T-cell (primary cell): ENCODE data around the gene NEK9. TPM values are rescaled to one million over a fixed set of nuclear protein-coding genes. Genes with fewer than 3 reads are reported as not detected.

Source experiments
- ATAC-seq, 4 experiments: fragments of 200-7000 bp in 3 of 4; fragments of 150-1000 bp in 1 of 4; cut with Tn5 transposase; replicated peaks in 1 of 4; 1 replicate in 3 of 4; 2 replicates in 1 of 4; pipeline ENCODE4 v1.10.0; 2021; ENCODE audit warnings: moderate library complexity in 3 of 4, mild to moderate bottlenecking in 2 of 4, moderate number of reproducible peaks in 1 of 4
- CTCF ChIA-PET, 2 donors: fragments of 300-600 bp; sonication (Branson Sonifier 250); formaldehyde crosslinking; loops; one replicate each; lab custom pipeline; 2022; ENCODE audit warnings: antibody characterized with exemption in 2 of 2; lab: Charles Lee
- POLR2A ChIA-PET, 2 donors: fragments of 300-600 bp; sonication (Branson Sonifier 250); formaldehyde crosslinking; loops; one replicate each; lab custom pipeline; 2022; ENCODE audit warnings: antibody characterized with exemption in 2 of 2; lab: Charles Lee
- DNase-seq, 35 experiments: peaks; one replicate each; pipeline versions ENCODE4 v3.0.0 to v3.0.0-alpha.2; 2013 to 2023
- H3K27ac ChIP-seq: one replicate; pipeline ENCODE4 v1.5.1; 2013; ENCODE audit warnings: low read length
- H3K27me3 ChIP-seq, 2 experiments: replicated peaks in 1 of 2; 1 replicate in 1 of 2; 2 replicates in 1 of 2; pipeline versions ENCODE4 v1.6.1 to v1.7.0; 2013; ENCODE audit warnings: low read length in 1 of 2, mixed read lengths in 1 of 2; ENCODE audit not compliant: control insufficient read depth in 2 of 2, insufficient read depth in 2 of 2; ENCODE audit errors: extremely low read depth in 1 of 2
- H3K36me3 ChIP-seq, 2 donors: 1 replicate in 1 of 2; 2 replicates in 1 of 2; pipeline versions ENCODE4 v1.6.1 to v1.7.0; 2013; ENCODE audit warnings: low read length in 1 of 2; ENCODE audit not compliant: control insufficient read depth in 2 of 2, insufficient read depth in 1 of 2; ENCODE audit errors: extremely low read depth in 1 of 2
- H3K4me1 ChIP-seq, 2 experiments: 1 replicate in 1 of 2; 2 replicates in 1 of 2; pipeline versions ENCODE4 v1.6.1 to v1.7.0; 2013; ENCODE audit warnings: low read length in 2 of 2, mixed read lengths in 1 of 2; ENCODE audit not compliant: insufficient read depth in 2 of 2, control insufficient read depth in 1 of 2; ENCODE audit errors: extremely low read depth in 1 of 2
- H3K4me3 ChIP-seq, 2 donors: 1 replicate in 1 of 2; 2 replicates in 1 of 2; pipeline versions ENCODE4 v1.5.1 to v1.7.0; 2013; ENCODE audit warnings: mild to moderate bottlenecking in 2 of 2, low read length in 1 of 2, moderate library complexity in 1 of 2; ENCODE audit not compliant: control insufficient read depth in 1 of 2; ENCODE audit errors: extremely low read depth in 1 of 2
- H3K9me3 ChIP-seq: 2 replicates; pipeline ENCODE4 v1.7.0; 2013
- H3K27ac Mint-ChIP-seq, 2 donors: one replicate each; pipeline ENCODE4 v1.8.0; 2020 to 2021; ENCODE audit warnings: mild to moderate bottlenecking in 2 of 2, mixed read lengths in 2 of 2
- H3K27me3 Mint-ChIP-seq, 2 donors: one replicate each; pipeline ENCODE4 v1.8.0; 2021 to 2022; ENCODE audit warnings: mixed read lengths in 2 of 2
- H3K36me3 Mint-ChIP-seq: one replicate; pipeline ENCODE4 v1.8.0; 2021; ENCODE audit warnings: mixed read lengths
- H3K4me1 Mint-ChIP-seq, 3 donors: one replicate each; pipeline ENCODE4 v1.8.0; 2020 to 2022; ENCODE audit warnings: mixed read lengths in 3 of 3, mild to moderate bottlenecking in 1 of 3
- H3K4me3 Mint-ChIP-seq, 3 donors: one replicate each; pipeline ENCODE4 v1.8.0; 2020 to 2022; ENCODE audit warnings: mild to moderate bottlenecking in 3 of 3, mixed read lengths in 3 of 3, moderate library complexity in 3 of 3
- H3K9me3 Mint-ChIP-seq, 3 donors: one replicate each; pipeline ENCODE4 v1.8.0; 2020 to 2022; ENCODE audit warnings: mixed read lengths in 3 of 3
- WGBS: methylation state at CpG from one replicate; pipeline ENCODE4 v1.1.5; 2013; ENCODE audit warnings: missing lambda C conversion rate; ENCODE audit not compliant: insufficient coverage; 5-methylcytosine and 5-hydroxymethylcytosine counted together
- total RNA-seq, 35 experiments: library from RNA in 6 of 35; stranded (reverse) in 6 of 35; fragments of 120-200 nt in 1 of 35; gene quantifications; one replicate each; pipeline versions ENCODE4 v1.2.1 to v1.2.4 and lab custom pipeline; 2013 to 2026

Gene NEK9
- total RNA-seq, 5 donors from 2014 or later (not counting 1 experiment from before 2014, with no cell fraction given), result 78.9 to 121 (median 117) TPM

DNA sequence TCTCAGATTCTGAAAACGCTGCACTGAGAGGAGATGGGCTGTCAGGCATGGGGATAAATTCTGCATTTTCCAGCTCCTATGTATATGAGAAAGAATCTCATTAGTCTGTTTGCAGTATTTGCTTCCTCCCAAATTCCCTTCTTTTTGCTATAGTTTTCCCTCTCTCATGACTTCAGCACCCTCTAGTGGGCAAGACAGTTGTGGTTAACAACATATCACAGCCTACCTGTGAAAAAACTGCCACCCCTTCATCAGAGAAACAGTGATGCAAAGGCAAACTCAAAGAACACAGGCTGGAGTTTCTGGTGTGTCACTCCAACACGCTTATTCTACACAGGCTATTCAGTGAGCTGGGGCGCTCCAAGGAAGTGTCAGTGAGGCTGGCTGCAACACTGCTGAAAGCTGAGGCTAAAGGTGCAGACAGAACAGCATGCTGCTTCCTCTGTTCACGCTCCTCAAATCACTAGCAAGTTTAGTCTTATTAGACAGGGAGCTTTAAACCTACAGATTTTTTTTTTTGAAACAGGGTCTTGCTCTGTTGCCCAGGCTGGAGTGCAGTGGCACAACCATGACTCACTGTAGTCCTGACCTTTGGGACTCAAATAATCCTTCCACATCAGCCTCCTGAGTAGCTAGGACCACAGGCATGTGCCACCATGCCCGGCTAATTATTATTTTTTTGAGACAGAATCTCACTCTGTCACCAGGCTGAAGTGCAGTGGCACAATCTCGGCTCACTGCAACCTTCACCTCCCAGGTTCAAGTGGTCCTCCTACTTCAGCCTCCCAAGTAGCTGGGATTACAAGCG, 38.1 kb downstream of the NEK9 start:
- H3K4me1 ChIP-seq, result no peaks in the 10 kb centered on the region
- H3K27ac ChIP-seq, result no peak overlapping the region
- 100% methylated on average over 3 of the region's 7 CpGs for WGBS
- ATAC-seq, result peak in 3 of 4 experiments; percentile 63 to 68 (median 68)
- no peak overlapping the region for H3K4me3 ChIP-seq
- peaks cover 7 to 64% of the 10 kb centered on the region in 2 donors for H3K36me3 ChIP-seq
- no peaks in the 10 kb centered on the region for H3K9me3 ChIP-seq
- Mint-ChIP-seq H3K27ac (no peak overlapping the region), H3K9me3 (no peaks in the 10 kb centered on the region), H3K4me3 (no peak overlapping the region), H3K4me1 (no peaks in the 10 kb centered on the region), H3K27me3 (no peaks in the 10 kb centered on the region), H3K36me3 (peaks cover 46% of the 10 kb centered on the region)
- ChIA-PET CTCF (interaction anchor here (0.5 to 2.5 kb wide), 18 partner anchors 8 to 480 kb away, joined by 3 to 30 read pairs (median 4); partner anchors contain the start of gene ACYP1 (in 1 of the 2)), POLR2A (no interaction called here)
- H3K27me3 ChIP-seq, result no peaks in the 10 kb centered on the region
- peak in 27 of 35 experiments; percentile 1 to 71 (median 24) for DNase-seq

DNA sequence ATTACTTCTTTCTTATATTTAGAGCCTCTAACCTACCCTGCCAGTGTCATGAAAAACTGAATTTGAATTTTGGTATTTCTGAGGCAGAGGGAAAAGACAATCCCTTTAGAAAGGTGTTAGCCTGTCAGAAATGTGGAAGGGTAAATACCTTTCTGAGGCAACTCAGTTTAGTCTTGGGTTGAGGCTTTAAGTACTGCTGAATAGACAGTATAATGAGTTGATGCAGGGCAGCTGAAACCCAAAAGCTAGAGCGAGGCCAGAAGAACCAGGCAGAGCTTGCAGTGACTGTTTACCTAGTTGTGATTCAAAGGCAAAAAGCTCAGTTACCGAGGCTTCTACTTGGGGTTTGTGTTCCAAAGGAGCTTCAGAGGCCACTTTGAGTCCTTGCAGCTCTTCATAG, 38.7 kb downstream of the NEK9 start:
- 95% methylated on average over 2 of the region's 2 CpGs for WGBS

DNA sequence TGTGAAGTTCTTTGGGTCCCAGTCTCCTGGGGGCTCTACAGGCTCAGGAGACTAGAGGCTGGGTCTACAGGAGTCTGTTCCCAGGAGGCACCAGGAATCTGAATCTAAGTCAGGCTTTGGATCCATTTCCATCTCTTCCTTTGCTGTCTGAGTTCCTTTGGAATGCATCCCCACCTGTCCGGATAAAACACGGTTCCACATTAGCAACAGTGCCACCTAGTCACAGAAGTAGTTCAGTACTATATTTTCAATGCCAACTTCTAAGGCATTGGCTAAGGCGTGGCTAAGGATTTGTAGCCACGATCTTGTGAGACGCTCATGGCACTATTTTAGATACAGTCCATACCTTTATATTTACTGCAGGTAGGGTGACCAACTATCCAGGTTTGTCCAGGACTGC, 42.3 kb downstream of the NEK9 start:
- H3K4me3 ChIP-seq, result no peak overlapping the region
- H3K4me1 ChIP-seq, result no peaks in the 10 kb centered on the region
- peaks cover 9 to 65% of the 10 kb centered on the region in 2 donors for H3K36me3 ChIP-seq
- 97% methylated on average over 5 of the region's 5 CpGs for WGBS
- H3K4me1 Mint-ChIP-seq, result no peaks in the 10 kb centered on the region
- ChIA-PET POLR2A (no interaction called here), CTCF (no interaction called here)
- DNase-seq, result no peak
- H3K27ac Mint-ChIP-seq, result peak overlapping the region in 1 of 2 donors; percentile 11
- no peaks in the 10 kb centered on the region for H3K27me3 ChIP-seq
- no peaks in the 10 kb centered on the region for H3K27me3 Mint-ChIP-seq
- no peak overlapping the region for H3K27ac ChIP-seq
- no peak for ATAC-seq
- H3K9me3 ChIP-seq, result no peaks in the 10 kb centered on the region
- H3K36me3 Mint-ChIP-seq, result peaks cover 44% of the 10 kb centered on the region
- H3K9me3 Mint-ChIP-seq, result no peaks in the 10 kb centered on the region
- H3K4me3 Mint-ChIP-seq, result no peak overlapping the region

More for the DNA sequence above, 38.7 kb downstream of the NEK9 start:
- Mint-ChIP-seq H3K27me3 (no peaks in the 10 kb centered on the region), H3K4me1 (no peaks in the 10 kb centered on the region), H3K4me3 (no peak overlapping the region), H3K36me3 (peaks cover 45% of the 10 kb centered on the region), H3K9me3 (no peaks in the 10 kb centered on the region), H3K27ac (no peak overlapping the region)
- Histone ChIP-seq H3K4me1 (no peaks in the 10 kb centered on the region), H3K4me3 (no peak overlapping the region), H3K27ac (no peak overlapping the region), H3K9me3 (no peaks in the 10 kb centered on the region), H3K36me3 (peaks cover 9 to 70% of the 10 kb centered on the region in 2 donors), H3K27me3 (no peaks in the 10 kb centered on the region)
- CTCF ChIA-PET, result interaction anchor here (0.6 to 2.5 kb wide), 16 partner anchors 8 to 479 kb away, joined by 3 to 30 read pairs (median 4); partner anchors contain the start of gene ACYP1 (in 1 of the 2)
- POLR2A ChIA-PET, result no interaction called here
- DNase-seq, result no peak
- ATAC-seq, result peak in 1 of 4 experiments; percentile 18

DNA sequence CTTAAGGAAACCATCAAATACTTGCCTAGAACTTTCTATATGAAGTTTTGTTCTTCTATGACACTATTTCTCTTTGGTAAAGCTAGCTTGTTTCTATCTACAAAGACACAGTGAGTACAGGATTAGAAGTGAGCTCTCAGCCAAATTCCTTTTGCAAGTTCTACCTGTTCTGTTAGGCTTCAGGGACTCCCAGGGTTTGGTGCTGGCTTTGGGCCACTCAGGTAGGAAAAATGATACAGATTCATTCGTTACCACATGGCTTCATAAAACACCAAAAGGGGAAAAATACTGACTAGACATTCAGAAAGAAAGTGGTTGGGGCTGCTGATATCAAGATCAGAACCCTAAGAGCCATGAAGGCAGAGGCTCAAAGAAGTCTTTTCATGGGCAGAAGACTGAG, 43.6 kb downstream of the NEK9 start:
- H3K4me1 Mint-ChIP-seq, result no peaks in the 10 kb centered on the region
- POLR2A ChIA-PET, result no interaction called here

DNA sequence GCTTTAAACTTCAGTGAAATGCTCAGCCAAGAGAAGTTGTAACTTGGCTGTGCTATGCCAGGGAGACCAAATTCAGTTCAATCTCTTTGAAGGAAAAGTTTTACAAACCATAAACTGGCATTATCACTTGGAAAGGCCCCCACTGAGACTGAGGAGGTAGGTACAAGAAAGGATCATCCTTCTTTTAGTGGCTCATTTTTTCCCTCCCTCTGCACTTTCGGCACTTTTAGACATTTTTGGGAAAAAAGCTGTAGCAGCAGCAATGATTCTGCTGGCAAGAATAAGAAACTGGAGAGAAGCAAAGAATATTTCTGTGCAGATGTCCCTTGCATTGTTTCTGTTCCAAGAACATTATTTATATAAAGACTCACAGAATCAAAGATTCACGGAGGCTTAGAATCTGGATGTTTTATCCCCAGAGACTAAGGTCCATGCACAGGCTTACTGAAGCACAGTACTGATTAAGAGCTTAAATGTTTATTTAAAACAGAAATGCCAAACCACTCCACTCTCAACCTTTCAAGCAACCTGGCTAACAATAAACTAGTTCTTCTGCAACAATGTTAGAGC, 45.1 kb downstream of the NEK9 start:
- Mint-ChIP-seq H3K27me3 (no peaks in the 10 kb centered on the region), H3K4me1 (no peaks in the 10 kb centered on the region), H3K9me3 (no peaks in the 10 kb centered on the region), H3K4me3 (no peak overlapping the region), H3K36me3 (peaks cover 29% of the 10 kb centered on the region), H3K27ac (no peak overlapping the region)
- no peaks in the 10 kb centered on the region for H3K27me3 ChIP-seq
- no peak for ATAC-seq
- H3K9me3 ChIP-seq, result no peaks in the 10 kb centered on the region
- no CpG with 5 or more reads among the region's 2 CpGs for WGBS
- no peak for DNase-seq
- ChIA-PET POLR2A (interaction anchor here (0.6 to 0.7 kb wide), 2 partner anchors 206 to 219 kb away, joined by 3 to 5 read pairs; no protein-coding TSS in a partner anchor), CTCF (no interaction called here)
- no peak overlapping the region for H3K27ac ChIP-seq
- H3K4me3 ChIP-seq, result no peak overlapping the region
- peaks cover 9 to 45% of the 10 kb centered on the region in 2 donors for H3K36me3 ChIP-seq
- H3K4me1 ChIP-seq, result no peaks in the 10 kb centered on the region

More for the DNA sequence above, 43.6 kb downstream of the NEK9 start:
- Histone ChIP-seq H3K9me3 (no peaks in the 10 kb centered on the region), H3K27me3 (no peaks in the 10 kb centered on the region), H3K4me3 (no peak overlapping the region), H3K36me3 (peaks cover 9 to 60% of the 10 kb centered on the region in 2 donors), H3K4me1 (no peaks in the 10 kb centered on the region), H3K27ac (no peak overlapping the region)
- no CpG with 5 or more reads among the region's 1 CpG for WGBS
- Mint-ChIP-seq H3K9me3 (no peaks in the 10 kb centered on the region), H3K27ac (peak overlapping the region in 1 of 2 donors; percentile 39), H3K27me3 (no peaks in the 10 kb centered on the region), H3K4me3 (no peak overlapping the region), H3K36me3 (peaks cover 39% of the 10 kb centered on the region)
- ATAC-seq (no peak), DNase-seq (no peak)
- CTCF ChIA-PET, result no interaction called here

DNA sequence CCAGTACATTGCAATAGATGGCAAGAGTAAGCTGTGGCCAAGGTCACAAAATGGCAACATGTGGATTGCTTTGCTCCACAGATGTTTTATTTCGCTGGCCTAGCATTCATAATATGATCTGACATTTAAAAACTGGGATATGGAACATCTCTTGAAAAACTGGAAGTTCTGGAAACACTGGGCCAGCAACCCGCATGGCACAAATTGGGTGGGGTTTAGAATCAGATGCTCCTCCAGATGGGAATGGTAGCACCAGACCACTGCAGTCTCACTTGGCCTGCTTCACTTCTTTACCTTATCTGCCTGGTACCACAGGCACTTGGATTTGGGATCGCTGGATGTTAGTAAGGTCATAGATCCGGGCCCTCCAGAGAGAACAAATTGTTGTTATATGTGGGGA, 47.3 kb downstream of the NEK9 start:
- no peak overlapping the region for H3K4me3 Mint-ChIP-seq
- DNase-seq (no peak), ATAC-seq (no peak)
- H3K9me3 Mint-ChIP-seq, result no peaks in the 10 kb centered on the region
- H3K27me3 Mint-ChIP-seq, result no peaks in the 10 kb centered on the region
- Histone ChIP-seq H3K27ac (no peak overlapping the region), H3K27me3 (no peaks in the 10 kb centered on the region), H3K36me3 (peaks cover 9 to 26% of the 10 kb centered on the region in 2 donors), H3K4me1 (no peaks in the 10 kb centered on the region), H3K9me3 (no peaks in the 10 kb centered on the region), H3K4me3 (no peak overlapping the region)
- POLR2A ChIA-PET, result no interaction called here
- H3K27ac Mint-ChIP-seq, result no peak overlapping the region
- H3K4me1 Mint-ChIP-seq, result no peaks in the 10 kb centered on the region
- CTCF ChIA-PET, result interaction anchor here in 1 of 2 donors (0.7 kb wide), 1 partner anchor 60 kb away, joined by 5 read pairs; no protein-coding TSS in a partner anchor
- peaks cover 18% of the 10 kb centered on the region for H3K36me3 Mint-ChIP-seq
- WGBS, result 100% methylated on average over 2 of the region's 4 CpGs
